ENCODE results near the gene ATF6B.

DNA sequence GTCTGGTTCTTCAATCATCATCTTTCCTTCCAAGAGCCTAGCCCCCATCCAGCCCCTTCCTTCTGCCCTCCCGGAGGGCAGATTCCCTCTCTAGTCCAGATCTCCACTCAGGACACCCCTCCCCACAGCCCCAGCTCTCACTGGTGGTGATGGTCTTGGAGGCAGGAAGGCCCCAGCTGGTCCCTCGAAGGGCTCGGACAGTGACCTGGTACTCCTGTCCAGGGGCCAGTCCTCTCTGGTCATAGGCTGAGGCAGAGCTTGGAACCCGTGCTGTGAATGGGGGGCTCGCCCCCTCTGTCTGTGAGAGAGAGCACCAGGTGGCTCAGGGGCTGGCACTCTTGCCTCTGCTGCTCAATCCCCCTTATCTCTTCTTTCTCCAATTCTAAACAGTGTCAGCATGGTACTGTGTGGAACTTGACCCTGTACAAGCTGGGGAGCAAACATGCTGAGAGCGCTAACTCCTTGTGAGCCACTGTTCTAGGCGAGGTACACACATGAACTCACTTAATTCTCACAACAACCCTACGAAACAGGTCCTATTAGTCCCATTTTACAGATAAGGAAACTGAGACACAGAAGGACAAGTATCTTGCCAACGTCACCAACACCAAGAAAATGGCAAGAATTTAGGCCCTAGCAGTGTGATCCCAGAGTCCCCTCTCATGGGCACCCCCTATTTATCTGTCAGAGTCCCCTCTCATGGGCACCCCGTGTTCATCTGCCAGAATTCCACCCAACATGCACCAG, 38.8 kb downstream of the ATF6B start:
- TF ChIP-seq POLR2A (IDR thresholded peaks at IDR 0.05; ENCODE audit: low read depth, low read length) = no peak
- TF ChIP-seq SPI1 (IDR thresholded peaks at IDR 0.05; ENCODE audit: low read depth, low read length) = no peak
- no peak for TF ChIP-seq PAX5 (IDR thresholded peaks at IDR 0.05; ENCODE audit: insufficient read depth, low read length, severe bottlenecking)
